CD4-positive, alpha-beta T cell treated with Interleukin-6 at 100 ng/mL for 8 hours (primary cell): ENCODE data around the gene KCNQ1.

Source experiments
- DNase-seq: peaks from one replicate; pipeline ENCODE4 v3.0.0-alpha.2; 2020; ENCODE audit warnings: mixed read lengths, low spot score

KCNQ1 gene

DNA sequence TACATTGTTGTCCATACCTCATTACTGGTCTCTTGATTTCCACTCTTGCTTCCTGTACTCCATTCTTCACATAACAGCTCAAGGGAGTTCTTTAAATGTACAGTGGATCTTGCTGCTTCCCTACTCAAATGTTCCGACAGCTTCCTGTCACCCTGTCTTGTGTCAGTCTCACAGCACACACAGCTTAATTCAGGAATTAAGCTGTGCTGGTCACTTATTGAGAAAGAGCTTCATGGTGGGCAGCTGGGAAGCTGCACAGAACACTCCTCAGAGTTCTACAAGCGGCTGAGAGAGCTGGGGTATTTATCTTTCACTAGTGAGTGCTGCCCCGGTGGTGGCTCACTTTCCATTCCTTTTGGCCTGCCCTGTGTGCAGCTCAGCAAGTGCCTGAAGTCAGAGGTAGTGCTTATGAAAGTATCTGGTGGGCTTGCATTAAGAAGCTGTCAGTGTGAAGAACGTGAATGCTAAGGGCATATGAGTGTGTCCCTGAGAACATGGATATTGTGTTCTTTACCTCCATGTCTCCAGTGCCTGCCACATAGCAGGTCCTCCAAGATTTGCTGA, 206.3 kb downstream of the KCNQ1 start:
- no peak for DNase-seq

- DNase-seq, result no peak
Observed at GRCh38 chr11:2651826-2652271, 207.0 kb downstream of the KCNQ1 start.

DNA sequence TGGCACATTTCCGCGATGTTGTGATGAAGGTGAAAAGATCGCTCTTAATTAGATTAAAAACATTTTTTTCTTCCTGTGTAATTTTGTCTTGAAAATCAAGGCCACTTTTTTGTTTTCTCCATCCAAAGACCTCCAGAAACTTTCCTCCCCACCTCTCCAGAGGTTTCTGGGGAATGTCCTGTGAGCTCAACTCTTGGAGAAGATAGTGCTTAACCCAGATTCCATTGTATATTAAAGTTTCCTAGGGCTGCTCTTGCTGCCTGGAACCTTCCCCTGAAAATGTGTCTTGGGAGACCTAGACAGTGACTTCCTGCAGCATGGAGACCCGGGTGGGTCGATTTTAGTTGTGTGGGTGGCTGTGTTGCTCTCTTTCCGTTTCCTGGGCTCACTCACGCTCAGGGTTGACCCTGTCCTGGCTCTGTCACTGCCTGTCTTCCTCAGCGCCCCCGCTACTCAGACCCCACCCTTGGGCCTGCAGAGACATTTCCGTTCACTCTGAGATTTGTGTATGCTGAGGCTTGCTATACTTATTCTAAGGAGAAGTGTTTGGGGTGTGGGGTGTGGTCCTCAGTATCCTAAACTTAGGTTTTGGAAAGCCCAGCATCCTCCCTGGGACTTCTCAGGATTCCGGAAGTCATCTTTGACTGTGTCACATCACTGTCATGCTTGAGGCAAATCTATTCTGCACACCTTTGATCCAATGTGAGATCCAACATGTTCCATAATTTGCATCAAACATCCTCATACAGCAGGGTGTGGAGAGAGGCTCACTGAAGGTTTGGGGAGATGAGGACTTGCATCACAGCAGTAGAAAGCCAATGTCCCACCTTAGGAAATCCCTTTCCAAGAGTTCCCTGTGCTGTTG, 207.8 kb downstream of the KCNQ1 start:
- DNase-seq, result no peak

GRCh38 chr11:2653198-2653551, 208.4 kb downstream of the KCNQ1 start:
- no peak for DNase-seq

DNA sequence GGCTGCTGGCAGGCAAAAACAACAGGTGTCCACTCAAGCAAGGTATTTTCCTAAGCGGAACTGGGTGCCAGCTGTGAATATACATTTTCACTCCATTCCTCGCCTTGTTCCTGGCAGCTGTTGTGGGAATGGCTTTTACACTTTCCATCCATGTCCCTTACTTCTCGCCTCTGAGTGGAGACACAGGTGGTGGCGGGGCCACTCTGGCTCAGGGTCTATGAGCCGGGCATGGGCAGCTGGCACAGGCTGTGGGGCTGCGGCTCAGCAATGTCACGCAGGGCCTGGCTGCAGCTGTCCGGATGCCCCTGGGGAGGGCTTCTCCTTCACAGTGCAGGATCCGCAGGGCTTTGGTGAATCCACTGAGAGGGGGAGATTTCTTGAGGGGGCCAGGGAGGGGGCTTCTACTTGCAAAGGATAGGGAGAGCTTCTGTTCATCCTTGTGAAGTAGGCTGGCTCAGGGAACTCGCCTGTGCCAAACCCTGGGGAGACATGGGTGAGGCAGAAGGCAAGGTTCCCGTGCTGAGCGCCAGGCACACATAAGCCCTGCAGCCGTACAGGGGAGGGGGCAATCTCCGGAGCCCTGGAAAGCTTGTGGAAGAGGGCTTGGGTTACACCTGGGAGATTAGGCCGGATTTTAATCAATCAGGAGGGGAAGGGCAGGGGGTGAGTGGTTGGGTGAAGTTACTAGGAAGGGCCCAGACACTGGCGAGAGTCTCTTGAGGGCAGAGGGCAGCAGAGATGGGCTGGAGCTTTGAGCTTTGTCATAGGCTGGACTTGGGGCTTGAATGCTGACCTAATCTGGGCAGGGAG, 209.3 kb downstream of the KCNQ1 start:
- DNase-seq, result no peak

DNA sequence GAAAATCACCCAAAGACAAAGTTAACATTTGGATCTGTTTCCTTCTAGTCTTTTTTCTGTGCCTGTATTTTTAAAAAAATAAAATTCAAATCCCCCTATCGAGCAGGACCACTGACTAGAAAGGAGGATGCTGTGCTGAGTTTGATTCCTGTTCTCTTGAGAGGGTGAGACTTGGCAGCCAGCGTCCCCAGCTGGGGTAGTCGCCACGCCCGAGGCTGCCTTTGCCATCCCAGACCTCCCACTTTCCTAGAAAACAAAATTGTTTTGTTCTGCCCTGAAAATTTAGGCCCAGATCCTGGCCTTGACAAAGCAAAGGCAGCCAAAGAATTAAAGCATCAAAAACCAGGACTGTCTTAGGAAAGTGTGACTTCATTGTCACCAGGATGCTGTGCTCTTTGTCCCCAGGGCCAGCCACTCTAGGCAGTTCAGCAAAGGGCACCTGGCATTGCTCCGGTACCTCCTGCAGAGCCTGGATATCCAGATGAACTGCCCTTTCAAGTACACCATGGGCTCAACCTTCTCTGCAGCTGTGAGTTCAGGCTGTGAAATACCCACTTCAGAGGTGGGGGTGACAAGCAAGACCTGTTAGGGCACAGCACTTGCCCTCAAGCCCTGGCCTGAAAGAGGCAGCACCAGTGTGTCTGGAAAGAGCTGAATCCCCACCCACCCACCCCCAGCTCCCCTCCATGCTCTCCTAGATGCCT, 210.4 kb downstream of the KCNQ1 start:
- DNase-seq, result no peak

GRCh38 chr11:2655834-2656622, 211.2 kb downstream of the KCNQ1 start:
- no peak for DNase-seq

DNA sequence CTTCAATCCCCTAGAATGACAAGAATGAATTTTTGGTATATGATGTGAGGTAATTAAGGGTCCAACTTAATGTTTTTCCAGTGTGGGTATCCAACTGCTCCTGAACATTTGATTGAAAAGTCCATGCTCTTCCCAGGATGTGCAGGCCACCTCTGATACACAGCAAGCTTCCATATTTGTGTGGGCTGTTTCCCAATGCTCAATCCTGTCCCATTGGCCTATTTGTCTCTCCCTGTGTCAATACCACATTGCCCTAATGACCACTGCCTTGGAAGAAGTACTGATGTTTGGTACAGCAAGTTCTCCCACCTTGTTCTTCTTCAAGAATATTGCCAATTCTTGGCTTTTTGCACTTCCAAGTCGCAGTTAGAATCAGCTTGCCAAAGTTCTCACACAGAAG, 212.1 kb downstream of the KCNQ1 start:
- no peak for DNase-seq

DNA sequence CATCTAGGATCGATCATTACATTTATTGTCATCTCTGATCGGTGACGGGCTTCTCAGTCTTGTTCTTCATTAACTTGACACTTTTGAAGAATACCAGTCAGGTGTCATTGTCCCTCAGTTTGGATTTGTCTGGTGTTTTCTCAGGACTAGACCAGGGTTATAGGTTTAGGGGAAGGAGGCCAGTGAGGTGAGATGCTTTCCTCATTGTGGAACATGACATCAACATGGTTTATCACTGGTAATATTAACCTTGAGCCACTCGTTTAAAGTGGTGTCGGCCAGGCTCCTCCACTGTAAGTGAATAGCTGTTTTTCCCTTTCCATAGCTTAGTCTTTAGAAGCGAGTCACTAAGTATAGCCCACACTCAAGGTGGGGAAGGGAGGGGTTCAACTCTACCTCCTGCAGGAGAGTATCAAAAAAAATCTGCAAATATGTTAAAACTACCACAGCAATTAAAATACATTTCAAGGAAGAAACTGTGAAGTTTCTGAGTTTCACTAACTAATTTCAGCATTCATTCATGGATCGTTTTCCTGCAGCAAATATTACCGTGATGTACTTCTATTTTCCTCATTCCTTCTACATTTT, 213.0 kb downstream of the KCNQ1 start:
- DNase-seq, result no peak

DNA sequence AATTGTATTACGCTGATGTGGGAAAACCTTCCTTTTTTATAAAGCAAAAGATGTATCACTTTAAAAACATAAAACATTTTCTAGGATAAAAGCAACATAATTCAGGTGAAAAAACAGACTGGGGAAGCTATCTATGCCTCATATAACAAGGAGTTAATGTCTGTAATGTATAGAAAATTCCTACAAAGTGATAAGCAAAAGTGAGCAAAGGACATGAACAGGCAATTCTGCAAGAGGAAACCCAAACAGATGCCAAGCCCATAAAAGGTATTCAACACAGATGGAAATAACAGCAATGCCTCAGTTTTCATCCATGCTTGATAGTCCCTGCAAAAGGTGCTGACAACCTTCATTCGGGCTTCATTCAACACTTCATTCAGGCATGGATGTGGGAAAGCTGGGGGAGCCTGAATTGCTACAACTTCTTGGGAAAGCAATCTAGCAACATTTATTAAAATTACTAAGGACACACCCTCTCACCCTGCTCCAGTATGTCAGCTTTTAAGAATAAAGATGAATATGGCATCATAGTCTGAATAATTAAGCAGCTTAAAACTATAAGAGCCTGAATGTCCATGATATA, 215.6 kb downstream of the KCNQ1 start:
- no peak for DNase-seq

- DNase-seq, result no peak
Observed at GRCh38 chr11:2661173-2662023, 216.6 kb downstream of the KCNQ1 start.

- DNase-seq, result no peak
Observed at GRCh38 chr11:2662024-2662312, 217.2 kb downstream of the KCNQ1 start.

DNA sequence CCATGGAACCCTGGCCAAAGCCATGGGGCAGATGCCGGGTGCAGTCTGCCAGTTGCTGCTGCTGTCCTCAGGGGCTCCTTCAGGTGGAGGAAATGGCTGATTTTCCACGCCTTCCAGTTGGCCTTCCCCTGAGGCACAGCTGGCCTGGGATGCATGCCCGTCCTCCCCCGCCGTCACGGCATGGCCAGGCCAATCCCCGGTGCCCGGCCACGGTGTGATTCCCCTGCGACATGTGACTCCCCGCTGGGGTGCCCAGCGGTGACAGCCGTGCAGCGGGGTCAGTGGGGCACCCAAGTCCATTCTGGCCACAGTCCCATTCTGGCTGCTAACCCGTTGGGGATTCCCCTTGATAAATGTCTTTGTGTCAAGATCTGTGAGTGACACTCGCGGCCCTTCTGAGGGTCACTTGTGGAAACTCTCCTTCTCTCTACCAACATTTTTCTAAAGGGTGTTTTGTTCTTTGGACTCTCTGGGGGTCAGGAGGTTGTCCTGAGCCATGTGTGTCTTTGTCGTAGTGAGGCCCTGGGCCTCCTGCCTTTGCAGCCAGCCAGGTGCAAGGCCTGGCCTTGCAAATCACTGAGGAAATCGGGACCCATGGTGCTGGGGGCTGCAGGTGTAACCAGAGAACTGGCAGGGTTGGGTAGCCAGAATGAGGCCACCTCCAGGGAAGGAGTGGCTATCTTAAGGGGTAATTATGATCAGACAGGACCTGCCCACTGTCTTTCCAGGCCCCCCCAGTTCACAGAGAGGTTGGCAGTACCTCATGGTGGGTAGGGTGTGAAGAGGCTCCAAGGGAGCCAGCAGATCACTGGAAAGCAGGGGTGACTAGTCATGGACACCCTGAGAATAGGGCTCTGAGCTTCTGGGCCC, 217.9 kb downstream of the KCNQ1 start:
- no peak for DNase-seq

GRCh38 chr11:2663506-2663905, 218.7 kb downstream of the KCNQ1 start:
- DNase-seq, result no peak

GRCh38 chr11:2663915-2664314, 219.1 kb downstream of the KCNQ1 start:
- no peak for DNase-seq

GRCh38 chr11:2664376-2664775, 219.6 kb downstream of the KCNQ1 start:
- no peak for DNase-seq

GRCh38 chr11:2664791-2665525, 220.2 kb downstream of the KCNQ1 start:
- DNase-seq, result no peak
